ENCODE data around the gene GRAMD1C. TPM values are rescaled to one million over a fixed set of nuclear protein-coding genes. Genes with fewer than 3 reads are reported as not detected.
A peak's percentile ranks its signal among the peaks of the same experiment; 100 is the strongest.

The GRAMD1C gene
- total and polyA plus RNA-seq, 9 of the 15 experiments (the other 6 are each of a cell fraction or from before 2014, with no cell fraction given) = not detected

- peak; percentile 51 to 71 (median 58) for TF ChIP-seq CTCF (IDR thresholded peaks at IDR 0.05 in 2 of 3, conservative IDR thresholded peaks at IDR 0.05 in 1 of 3; ENCODE audit: insufficient read depth in 2 of 3, low read depth in 1 of 3, low read length in 3 of 3)
- no peak for TF ChIP-seq ZSCAN32 (CRISPR knock-in tag; IDR thresholded peaks at IDR 0.05)
- TF ChIP-seq ZFP30 (CRISPR knock-in tag; IDR thresholded peaks at IDR 0.05; ENCODE audit: borderline replicate concordance) = no peak
- no peak for TF ChIP-seq ASH1L (IDR thresholded peaks at IDR 0.05; ENCODE audit: borderline replicate concordance, low read depth, partially characterized antibody)
- TF ChIP-seq ZNF561 (CRISPR knock-in tag; conservative IDR thresholded peaks at IDR 0.05) = no peak
- no peak for TF ChIP-seq NFYB (IDR thresholded peaks at IDR 0.05; ENCODE audit: extremely low read depth, insufficient read length)
- no peak for TF ChIP-seq CREB3 (tag; conservative IDR thresholded peaks at IDR 0.05; ENCODE audit: low read depth)
- TF ChIP-seq CTBP1 (IDR thresholded peaks at IDR 0.05; ENCODE audit: borderline replicate concordance) = no peak
- TF ChIP-seq RAD21 (CRISPR knock-in tag; conservative IDR thresholded peaks at IDR 0.05 in 1 of 2, IDR thresholded peaks at IDR 0.05 in 1 of 2) = peak; percentile 32 to 73; a peak in 3 of 4 replicates
- no peak for TF ChIP-seq SIN3B (IDR thresholded peaks at IDR 0.05; ENCODE audit: low read depth)
- TF ChIP-seq FOSL1 (tag; conservative IDR thresholded peaks at IDR 0.05) = peak; percentile 49
- TF ChIP-seq ZKSCAN3 (CRISPR knock-in tag; IDR thresholded peaks at IDR 0.05) = no peak
- peak; percentile 42; the same call in 1 of the 2 replicates for TF ChIP-seq REST (IDR thresholded peaks at IDR 0.05; ENCODE audit: borderline replicate concordance)
- no peak for TF ChIP-seq REST (CRISPR knock-in tag; IDR thresholded peaks at IDR 0.05; ENCODE audit: low read depth)
- TF ChIP-seq SIN3A (IDR thresholded peaks at IDR 0.05; ENCODE audit: borderline replicate concordance in 2 of 2, control insufficient read depth in 1 of 2, low read depth in 2 of 2, low read length in 2 of 2) = no peak
Measured at GRCh38 chr3:113912552-113913236, 74.1 kb downstream of the GRAMD1C start (continued).
